MM.1S (cell line): Measurements from ENCODE around the gene ADAMTS2.

Source experiments
- DNase-seq: peaks from one replicate; pipeline ENCODE4 v3.0.0-alpha.2; 2015
- H2AFZ ChIP-seq: fragments of 300-600 bp; sonication (generic); 2 replicates; pipeline ENCODE4 v1.6.0; 2016; ENCODE audit warnings: antibody characterized with exemption, low read length
- H3F3A ChIP-seq: fragments of 300-600 bp; sonication (generic); 2 replicates; pipeline ENCODE4 v1.6.1; 2016; ENCODE audit warnings: mild to moderate bottlenecking, antibody characterized with exemption, low read length, moderate library complexity, mixed read lengths; ENCODE audit not compliant: insufficient read depth
- H3K27ac ChIP-seq: fragments of 300-600 bp; sonication (generic); 2 replicates; pipeline ENCODE4 v1.5.1; 2016; ENCODE audit warnings: mild to moderate bottlenecking, low read length
- H3K27me3 ChIP-seq: fragments of 300-600 bp; sonication (generic); replicated peaks from 2 replicates; pipeline ENCODE4 v1.6.0; 2016; ENCODE audit warnings: low read length; ENCODE audit not compliant: insufficient read depth
- H3K36me3 ChIP-seq: fragments of 300-600 bp; sonication (generic); replicated peaks from 2 replicates; pipeline ENCODE4 v1.6.1; 2016; ENCODE audit warnings: mild to moderate bottlenecking, low read length, mixed read lengths; ENCODE audit not compliant: insufficient read depth
- H3K4me1 ChIP-seq: fragments of 300-600 bp; sonication (generic); 2 replicates; pipeline ENCODE4 v1.6.1; 2016; ENCODE audit warnings: low read length, mixed read lengths
- H3K4me2 ChIP-seq: fragments of 300-600 bp; sonication (generic); 2 replicates; pipeline ENCODE4 v1.6.0; 2016; ENCODE audit warnings: low read depth, low read length
- H3K4me3 ChIP-seq: fragments of 300-600 bp; sonication (generic); 2 replicates; pipeline ENCODE4 v1.5.1; 2016; ENCODE audit warnings: low read length, mixed read lengths
- H3K79me2 ChIP-seq: fragments of 300-600 bp; sonication (generic); 2 replicates; pipeline ENCODE4 v1.6.1; 2016; ENCODE audit warnings: mixed run types, low read length, mixed read lengths
- H3K9ac ChIP-seq: fragments of 300-600 bp; sonication (generic); 2 replicates; pipeline ENCODE4 v1.6.1; 2016; ENCODE audit warnings: low read length, mixed read lengths
- H3K9me2 ChIP-seq: fragments of 300-600 bp; sonication (generic); replicated peaks from 2 replicates; pipeline ENCODE4 v1.6.1; 2016; ENCODE audit warnings: mild to moderate bottlenecking, low read length, mixed read lengths; ENCODE audit not compliant: insufficient read depth
- H3K9me3 ChIP-seq: fragments of 300-600 bp; sonication (generic); replicated peaks from 2 replicates; pipeline ENCODE4 v1.6.1; 2016; ENCODE audit warnings: mild to moderate bottlenecking, low read length, mixed read lengths; ENCODE audit not compliant: insufficient read depth
- H4K20me1 ChIP-seq: fragments of 300-600 bp; sonication (generic); 2 replicates; pipeline ENCODE4 v1.6.1; 2016; ENCODE audit warnings: mild to moderate bottlenecking, low read length, moderate library complexity, mixed read lengths; ENCODE audit not compliant: insufficient read depth
- CTCF ChIP-seq: fragments of 300-600 bp; sonication (generic); IDR thresholded peaks from 2 replicates; pipeline ENCODE4 v1.5.1; 2016; ENCODE audit warnings: antibody characterized with exemption, low read length, mixed read lengths
- EZH2 ChIP-seq: fragments of 300-600 bp; sonication (generic); optimal IDR thresholded peaks from 2 replicates; pipeline ENCODE3; 2017; ENCODE audit warnings: low read depth, mild to moderate bottlenecking, antibody characterized with exemption, low read length, mixed read lengths
- EZH2phosphoT487 ChIP-seq: fragments of 300-600 bp; sonication (generic); IDR thresholded peaks from 2 replicates; pipeline ENCODE4 v1.6.1; 2018; ENCODE audit warnings: antibody characterized with exemption, low read length

The ADAMTS2 gene

GRCh38 chr5:179251276-179251969 lies 93.8 kb downstream of the ADAMTS2 start:
- H3F3A ChIP-seq = no peaks in the 10 kb centered on the region
- no peak overlapping the region for H2AFZ ChIP-seq
- no peak overlapping the region for H3K4me3 ChIP-seq
- no peak overlapping the region for H3K27ac ChIP-seq
- H3K79me2 ChIP-seq = no peaks in the 10 kb centered on the region
- H3K4me1 ChIP-seq = no peaks in the 10 kb centered on the region
- no peak overlapping the region for H3K4me2 ChIP-seq
- TF ChIP-seq EZH2 (no peak), EZH2phosphoT487 (no peak), CTCF (no peak)
- H4K20me1 ChIP-seq = no peaks in the 10 kb centered on the region
- no peaks in the 10 kb centered on the region for H3K9me3 ChIP-seq
- DNase-seq = no peak
- peaks cover 33% of the 10 kb centered on the region for H3K27me3 ChIP-seq
- no peaks in the 10 kb centered on the region for H3K36me3 ChIP-seq
- H3K9ac ChIP-seq = no peak overlapping the region
- H3K9me2 ChIP-seq = no peaks in the 10 kb centered on the region

GRCh38 chr5:179250561-179251225 lies 94.6 kb downstream of the ADAMTS2 start:
- no peaks in the 10 kb centered on the region for H3K9me3 ChIP-seq

GRCh38 chr5:179246227-179246626 lies 99.0 kb downstream of the ADAMTS2 start:
- Histone ChIP-seq H3F3A (no peaks in the 10 kb centered on the region), H3K4me2 (no peak overlapping the region), H3K27ac (no peak overlapping the region), H4K20me1 (no peaks in the 10 kb centered on the region), H3K79me2 (no peaks in the 10 kb centered on the region), H3K4me1 (no peaks in the 10 kb centered on the region), H3K4me3 (no peak overlapping the region), H3K9me2 (no peaks in the 10 kb centered on the region), H3K9me3 (no peaks in the 10 kb centered on the region), H3K9ac (no peak overlapping the region), H2AFZ (no peak overlapping the region), H3K27me3 (peaks cover 37% of the 10 kb centered on the region; the same call in 1 of the 2 replicates), H3K36me3 (no peaks in the 10 kb centered on the region)
- DNase-seq = no peak
- TF ChIP-seq CTCF (no peak), EZH2 (no peak), EZH2phosphoT487 (no peak)

More at GRCh38 chr5:179250561-179251225, 94.6 kb downstream of the ADAMTS2 start:
- peaks cover 33% of the 10 kb centered on the region for H3K27me3 ChIP-seq
- H4K20me1 ChIP-seq = no peaks in the 10 kb centered on the region
- H3K27ac ChIP-seq = no peak overlapping the region
- DNase-seq = no peak
- H2AFZ ChIP-seq = no peak overlapping the region
- TF ChIP-seq EZH2phosphoT487 = no peak
- no peak for TF ChIP-seq EZH2
- TF ChIP-seq CTCF = no peak
- H3K4me3 ChIP-seq = no peak overlapping the region
- H3F3A ChIP-seq = no peaks in the 10 kb centered on the region
- H3K4me1 ChIP-seq = no peaks in the 10 kb centered on the region
- H3K79me2 ChIP-seq = no peaks in the 10 kb centered on the region
- H3K9ac ChIP-seq = no peak overlapping the region
- no peaks in the 10 kb centered on the region for H3K36me3 ChIP-seq
- H3K4me2 ChIP-seq = no peak overlapping the region
- H3K9me2 ChIP-seq = no peaks in the 10 kb centered on the region
